HG03442 (cell line): ENCODE results near the gene HM13.
"Not testable (repeated sequence)": the region's sequence is repeated elsewhere in the genome, so short reads cannot be mapped to it uniquely, and the experiment has no call there.

ENCODE experiments used
- ATAC-seq: cut with Tn5 transposase; IDR thresholded peaks from one replicate; pipeline ENCODE4 v1.9.1; 2021; ENCODE audit warnings: mild to moderate bottlenecking, moderate library complexity; ENCODE audit not compliant: unreplicated experiment

The HM13 gene

GRCh38 chr20:31514154-31515071 lies at the start of gene HM13:
TSS of gene HM13 (plus strand) at chr20:31514442. CDS start at chr20:31514552, 110 bp downstream.
- peak; percentile 89 for ATAC-seq

GRCh38 chr20:31470946-31471345 lies 43.3 kb upstream of the HM13 start:
- not testable (repeated sequence) for ATAC-seq

- ATAC-seq: no peak
Observed at GRCh38 chr20:31472395-31473330, 41.6 kb upstream of the HM13 start.

- ATAC-seq: peak; percentile 14
Observed at GRCh38 chr20:31473331-31474096, 40.7 kb upstream of the HM13 start.

GRCh38 chr20:31474097-31474436 lies 40.2 kb upstream of the HM13 start:
- ATAC-seq: peak; percentile 84

GRCh38 chr20:31474758-31475427 lies 39.3 kb upstream of the HM13 start, which contains the start of the genes DEFB124 and REM1:
TSS of gene DEFB124 (minus strand) at chr20:31475127. CDS start at chr20:31473013, 2,114 bp downstream.
TSS of gene REM1 (plus strand) at chr20:31475288. CDS start at chr20:31476446, 1,158 bp downstream.
- no peak for ATAC-seq

GRCh38 chr20:31475472-31476293 lies 38.6 kb upstream of the HM13 start:
- no peak for ATAC-seq

GRCh38 chr20:31476294-31476585 lies 38.0 kb upstream of the HM13 start:
- ATAC-seq: no peak

GRCh38 chr20:31476643-31477215 lies 37.5 kb upstream of the HM13 start:
- ATAC-seq: no peak

GRCh38 chr20:31484001-31484400 lies 30.2 kb upstream of the HM13 start:
- no peak for ATAC-seq

- no peak for ATAC-seq
Observed at GRCh38 chr20:31485450-31486339, 28.5 kb upstream of the HM13 start.

GRCh38 chr20:31488115-31488514 lies 26.1 kb upstream of the HM13 start:
- no peak for ATAC-seq

GRCh38 chr20:31489152-31489551 lies 25.1 kb upstream of the HM13 start:
- no peak for ATAC-seq

- no peak for ATAC-seq
Observed at GRCh38 chr20:31490752-31491151, 23.5 kb upstream of the HM13 start.

GRCh38 chr20:31494131-31494530 lies 20.1 kb upstream of the HM13 start:
- ATAC-seq: no peak

- no peak for ATAC-seq
Observed at GRCh38 chr20:31496761-31497295, 17.4 kb upstream of the HM13 start.

GRCh38 chr20:31497838-31498540 lies 16.3 kb upstream of the HM13 start:
- no peak for ATAC-seq
